Epithelial cell of prostate (primary cell): ENCODE measurements around the gene PGM2.
A peak's percentile ranks its signal among the peaks of the same experiment; 100 is the strongest.

Experiments used
- DNase-seq: peaks from one replicate; pipeline ENCODE4 v3.0.0-alpha.2; 2011; ENCODE audit warnings: low read depth, low spot score
- H3K27ac ChIP-seq: fragments of 450-650 bp; 2 replicates; pipeline ENCODE4 v1.5.1; 2017; ENCODE audit warnings: mild to moderate bottlenecking

PGM2 gene

GRCh38 chr4:37858112-37858511, 31.6 kb downstream of the PGM2 start:
- no peak for DNase-seq
- H3K27ac ChIP-seq: no peak overlapping the region

- no peak overlapping the region for H3K27ac ChIP-seq
- no peak for DNase-seq
Observed at GRCh38 chr4:37858872-37859271, 32.4 kb downstream of the PGM2 start.

GRCh38 chr4:37860266-37860665, 33.8 kb downstream of the PGM2 start:
- H3K27ac ChIP-seq: no peak overlapping the region
- no peak for DNase-seq

GRCh38 chr4:37862961-37863360, 36.5 kb downstream of the PGM2 start:
- H3K27ac ChIP-seq: no peak overlapping the region
- no peak for DNase-seq

- no peak for DNase-seq
- no peak overlapping the region for H3K27ac ChIP-seq
Observed at GRCh38 chr4:37864786-37865185, 38.3 kb downstream of the PGM2 start.

GRCh38 chr4:37865450-37865849, 39.0 kb downstream of the PGM2 start:
- no peak for DNase-seq
- no peak overlapping the region for H3K27ac ChIP-seq

GRCh38 chr4:37867102-37867501, 40.6 kb downstream of the PGM2 start:
- no peak overlapping the region for H3K27ac ChIP-seq
- DNase-seq: no peak

- no peak for DNase-seq
- no peak overlapping the region for H3K27ac ChIP-seq
Observed at GRCh38 chr4:37868238-37868637, 41.8 kb downstream of the PGM2 start.

- DNase-seq: no peak
- no peak overlapping the region for H3K27ac ChIP-seq
Observed at GRCh38 chr4:37872310-37872988, 46.0 kb downstream of the PGM2 start.

- no peak overlapping the region for H3K27ac ChIP-seq
- DNase-seq: peak; percentile 22
Observed at GRCh38 chr4:37873386-37873785, 46.9 kb downstream of the PGM2 start.

- DNase-seq: no peak
- no peak overlapping the region for H3K27ac ChIP-seq
Observed at GRCh38 chr4:37876156-37876555, 49.7 kb downstream of the PGM2 start.

- H3K27ac ChIP-seq: no peak overlapping the region
- no peak for DNase-seq
Observed at GRCh38 chr4:37879365-37879764, 52.9 kb downstream of the PGM2 start.

GRCh38 chr4:37881811-37882210, 55.3 kb downstream of the PGM2 start:
- H3K27ac ChIP-seq: no peak overlapping the region
- no peak for DNase-seq

- DNase-seq: no peak
- no peak overlapping the region for H3K27ac ChIP-seq
Observed at GRCh38 chr4:37882665-37883296, 56.3 kb downstream of the PGM2 start.

- no peak for DNase-seq
- H3K27ac ChIP-seq: no peak overlapping the region
Observed at GRCh38 chr4:37884855-37885487, 58.5 kb downstream of the PGM2 start.

GRCh38 chr4:37885496-37885895, 59.0 kb downstream of the PGM2 start:
- DNase-seq: no peak
- H3K27ac ChIP-seq: no peak overlapping the region

GRCh38 chr4:37889849-37890800, 63.6 kb downstream of the PGM2 start:
- no peak for DNase-seq
- no peak overlapping the region for H3K27ac ChIP-seq

GRCh38 chr4:37890801-37891259, 64.3 kb downstream of the PGM2 start, which contains the start of gene TBC1D1:
Gene TBC1D1, plus strand, starts transcription at chr4:37891084. Its CDS starts 11,012 bp downstream, at chr4:37902096.
- H3K27ac ChIP-seq: no peak within 1 kb of the TSS
- DNase-seq: no peak

- no peak for DNase-seq
- no peak overlapping the region for H3K27ac ChIP-seq
Observed at GRCh38 chr4:37891260-37892159, 65.0 kb downstream of the PGM2 start.
